HFFc6 (cell line): Measurements from ENCODE around the gene TMEM47. TPM values are rescaled to one million over a fixed set of nuclear protein-coding genes. Genes with fewer than 3 reads are reported as not detected.

Experiments
- DNase-seq: peaks from one replicate; pipeline ENCODE4 v3.0.0-alpha.2; 2018
- H3K27ac Mint-ChIP-seq: 2 replicates; pipeline ENCODE4 v1.8.0; 2020; ENCODE audit warnings: mild to moderate bottlenecking, mixed read lengths
- H3K27me3 Mint-ChIP-seq: 2 replicates; pipeline ENCODE4 v1.8.0; 2021; ENCODE audit warnings: mild to moderate bottlenecking, moderate library complexity, mixed read lengths; ENCODE audit not compliant: insufficient read depth
- H3K36me3 Mint-ChIP-seq: 2 replicates; pipeline ENCODE4 v1.8.0; 2021; ENCODE audit warnings: low read depth, mixed read lengths
- H3K4me1 Mint-ChIP-seq: 2 replicates; pipeline ENCODE4 v1.8.0; 2020; ENCODE audit warnings: low read depth, mixed read lengths
- H3K4me3 Mint-ChIP-seq: 2 replicates; pipeline ENCODE4 v1.8.0; 2020; ENCODE audit warnings: mild to moderate bottlenecking, moderate library complexity, mixed read lengths
- H3K9me3 Mint-ChIP-seq: 2 replicates; pipeline ENCODE4 v1.8.0; 2020; ENCODE audit warnings: mild to moderate bottlenecking, mixed read lengths
- CTCF ChIP-seq: fragments of 200-600 bp; sonication (generic); IDR thresholded peaks from 2 replicates; pipeline ENCODE4 v1.5.0; 2021; ENCODE audit warnings: antibody characterized with exemption, mild to moderate bottlenecking
- total RNA-seq, 6 experiments: library from RNA; stranded (reverse); fragmentation: NEBNext Ultra II Directional; extraction: Animal tissue kit (Norgen Biotek cat#: 25700); gene quantifications; 2 replicates in 1 of 6; 3 replicates in 5 of 6; pipeline ENCODE4 v1.2.3, GENCODE V29; 2021

Gene TMEM47
- total RNA-seq, 6 experiments from 2014 or later, result 84.4 to 124 (median 110) TPM

DNA sequence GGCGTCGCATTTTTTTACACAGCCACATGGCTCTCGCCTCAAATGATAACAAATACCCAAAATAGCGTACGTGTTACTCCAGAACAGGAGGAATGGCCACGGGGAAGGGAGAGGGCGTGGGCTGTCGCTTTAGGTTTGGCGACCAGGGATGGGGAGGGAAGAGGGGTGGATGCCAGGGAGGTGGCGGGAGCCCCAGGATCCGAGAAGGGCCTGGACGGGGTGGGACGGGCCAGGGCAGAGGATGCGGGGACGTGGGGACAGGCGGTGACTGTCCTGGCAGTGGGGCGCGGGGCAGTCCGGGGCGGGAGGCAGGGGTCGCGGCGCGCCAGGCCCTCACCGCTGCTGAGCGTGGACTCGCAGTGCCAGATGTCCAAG lies 631 bp downstream of the TMEM47 start:
- Mint-ChIP-seq H3K27me3 (no peaks in the 10 kb centered on the region), H3K36me3 (peaks cover 10% of the 10 kb centered on the region), H3K27ac (peak overlapping the region; percentile 72), H3K4me3 (peak overlapping the region; percentile 99), H3K4me1 (peaks cover 24% of the 10 kb centered on the region), H3K9me3 (no peaks in the 10 kb centered on the region)
- no peak for TF ChIP-seq CTCF
- no peak for DNase-seq

GRCh38 chrX:34655501-34656455 lies 1.3 kb downstream of the TMEM47 start:
- Mint-ChIP-seq H3K9me3 (no peaks in the 10 kb centered on the region), H3K36me3 (peaks cover 10% of the 10 kb centered on the region), H3K4me3 (peak overlapping the region; percentile 99), H3K27ac (peak overlapping the region; percentile 72), H3K4me1 (peaks cover 31% of the 10 kb centered on the region), H3K27me3 (no peaks in the 10 kb centered on the region)
- no peak for TF ChIP-seq CTCF
- no peak for DNase-seq

- Mint-ChIP-seq H3K36me3 (peaks cover 15% of the 10 kb centered on the region), H3K27me3 (no peaks in the 10 kb centered on the region), H3K27ac (peak overlapping the region; percentile 78), H3K9me3 (no peaks in the 10 kb centered on the region), H3K4me1 (peaks cover 39% of the 10 kb centered on the region), H3K4me3 (peak overlapping the region; percentile 99)
- TF ChIP-seq CTCF, result no peak
- no peak for DNase-seq
Measured at GRCh38 chrX:34654696-34655490, 2.2 kb downstream of the TMEM47 start.

DNA sequence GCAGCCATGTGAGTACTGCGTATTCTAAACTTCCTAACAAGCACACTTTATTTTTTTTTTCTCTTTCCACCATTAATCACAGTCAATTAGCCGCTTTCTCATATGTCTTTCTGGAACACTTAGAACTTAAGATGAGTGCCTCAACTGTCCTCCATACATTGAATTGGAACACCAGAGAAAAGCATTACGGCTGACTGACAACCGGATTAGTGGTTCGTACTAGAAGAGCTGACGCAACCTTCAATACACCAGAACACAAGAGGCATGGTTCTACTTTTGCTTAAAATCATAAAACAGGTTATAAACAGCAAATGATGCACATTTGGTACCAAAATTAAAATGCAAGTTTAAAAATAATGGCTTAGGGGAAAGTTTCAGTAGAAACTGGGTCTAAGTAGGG lies 3.3 kb downstream of the TMEM47 start:
- Mint-ChIP-seq H3K27me3 (no peaks in the 10 kb centered on the region), H3K9me3 (no peaks in the 10 kb centered on the region), H3K36me3 (peaks cover 20% of the 10 kb centered on the region), H3K4me1 (peaks cover 39% of the 10 kb centered on the region), H3K4me3 (peak overlapping the region; percentile 99), H3K27ac (peak overlapping the region; percentile 21)
- TF ChIP-seq CTCF, result no peak
- no peak for DNase-seq

DNA sequence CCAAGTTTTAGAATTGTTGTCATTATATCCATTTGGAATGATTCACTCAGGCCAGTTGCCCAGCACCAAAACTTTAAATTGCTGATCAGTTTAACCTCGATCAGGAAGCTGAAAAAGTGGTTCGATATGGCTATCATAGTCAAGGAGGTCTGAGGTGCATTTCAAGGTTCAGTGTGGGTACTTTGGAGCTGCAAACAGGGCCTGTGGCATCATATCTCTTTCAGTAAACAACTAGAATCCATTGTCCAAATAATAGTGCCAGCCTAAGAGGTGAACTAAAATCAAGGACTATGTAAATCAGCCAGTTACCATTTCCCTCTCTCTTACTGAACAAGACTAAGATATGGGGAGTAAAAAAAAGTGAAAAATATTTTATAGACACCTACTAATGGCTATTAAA lies 14.2 kb downstream of the TMEM47 start:
- H3K27ac Mint-ChIP-seq, result no peak overlapping the region
- H3K4me3 Mint-ChIP-seq, result no peak overlapping the region
- no peaks in the 10 kb centered on the region for H3K9me3 Mint-ChIP-seq
- H3K36me3 Mint-ChIP-seq, result peaks cover 1% of the 10 kb centered on the region
- H3K4me1 Mint-ChIP-seq, result peaks cover 41% of the 10 kb centered on the region
- no peaks in the 10 kb centered on the region for H3K27me3 Mint-ChIP-seq
- no peak for DNase-seq
- TF ChIP-seq CTCF, result no peak
